Activated naive CD4-positive, alpha-beta T cell treated with anti-CD3 and anti-CD28 coated beads for 36 hours (primary cell): Measurements from ENCODE around the gene CSTF2. TPM values are rescaled to one million over a fixed set of nuclear protein-coding genes. Genes with fewer than 3 reads are reported as not detected.

Experiments used
- CTCF ChIA-PET: fragments of 350-600 bp; sonication (Branson Sonifier 250); formaldehyde crosslinking; loops from one replicate; lab custom pipeline; 2021; ENCODE audit warnings: antibody characterized with exemption; lab: Charles Lee
- DNase-seq: peaks from one replicate; pipeline ENCODE4 v3.0.0-alpha.2; 2020
- H3K27ac Mint-ChIP-seq: one replicate; pipeline ENCODE4 v1.8.0; 2021; ENCODE audit warnings: mild to moderate bottlenecking, mixed read lengths
- H3K27me3 Mint-ChIP-seq: one replicate; pipeline ENCODE4 v1.8.0; 2021; ENCODE audit warnings: low read depth, mixed read lengths
- H3K36me3 Mint-ChIP-seq: one replicate; pipeline ENCODE4 v1.8.0; 2021; ENCODE audit warnings: low read depth, mixed read lengths
- H3K4me1 Mint-ChIP-seq: one replicate; pipeline ENCODE4 v1.8.0; 2021; ENCODE audit warnings: low read depth, mixed read lengths
- H3K4me3 Mint-ChIP-seq: one replicate; pipeline ENCODE4 v1.8.0; 2021; ENCODE audit warnings: mild to moderate bottlenecking, moderate library complexity, mixed read lengths
- H3K9me3 Mint-ChIP-seq: one replicate; pipeline ENCODE4 v1.8.0; 2021; ENCODE audit warnings: mixed read lengths
- intact Hi-C: fragments of 100-400 bp; cut with micrococcal nuclease; formaldehyde crosslinking; loops from one replicate; pipeline ENCODE4 v1.15.1; 2023
- total RNA-seq, 2 experiments: library from RNA; stranded (reverse); gene quantifications; one replicate each; pipeline ENCODE4 v1.2.3, GENCODE V29; 2021

CSTF2 gene
- total RNA-seq, 2 experiments from 2014 or later = 44.3 to 46.8 TPM

GRCh38 chrX:100880368-100880767 is 60.2 kb downstream of the CSTF2 start:
- no peak overlapping the region for H3K4me3 Mint-ChIP-seq
- H3K9me3 Mint-ChIP-seq = no peaks in the 10 kb centered on the region
- no peaks in the 10 kb centered on the region for H3K36me3 Mint-ChIP-seq
- H3K4me1 Mint-ChIP-seq = peaks cover 3% of the 10 kb centered on the region
- H3K27ac Mint-ChIP-seq = no peak overlapping the region
- CTCF ChIA-PET = no interaction called here
- intact Hi-C loops = no loop called here
- H3K27me3 Mint-ChIP-seq = no peaks in the 10 kb centered on the region
- no peak for DNase-seq

GRCh38 chrX:100883654-100884053 is 63.5 kb downstream of the CSTF2 start:
- H3K27ac Mint-ChIP-seq = no peak overlapping the region
- no peak for DNase-seq
- CTCF ChIA-PET = no interaction called here
- H3K27me3 Mint-ChIP-seq = no peaks in the 10 kb centered on the region
- H3K36me3 Mint-ChIP-seq = no peaks in the 10 kb centered on the region
- peaks cover 3% of the 10 kb centered on the region for H3K4me1 Mint-ChIP-seq
- intact Hi-C loops = no loop called here
- no peaks in the 10 kb centered on the region for H3K9me3 Mint-ChIP-seq
- H3K4me3 Mint-ChIP-seq = no peak overlapping the region

Other genes with a start within 250 kb of the CSTF2 start
- not detected for gene TNMD, start 235.5 kb upstream of the CSTF2 start, total RNA-seq
- under 1 TPM; 0.42 to 0.57 TPM for gene TSPAN6, start 183.6 kb upstream of the CSTF2 start, total RNA-seq
- gene SRPX2, start 176.2 kb upstream of the CSTF2 start, total RNA-seq = not detected
- gene SYTL4, start 88.3 kb upstream of the CSTF2 start, total RNA-seq = not detected
- gene NOX1, start 54.0 kb downstream of the CSTF2 start, total RNA-seq = not detected
- under 1 TPM; 0.64 to 0.72 TPM for gene XKRX, start 108.5 kb downstream of the CSTF2 start, total RNA-seq
- not detected for gene ARL13A, start 149.3 kb downstream of the CSTF2 start, total RNA-seq
- gene TRMT2B, start 231.7 kb downstream of the CSTF2 start, total RNA-seq = 10 to 100 TPM; 20.2 to 22.2 TPM